ENCODE data around the gene RUFY4.

RUFY4 gene

GRCh38 chr2:218123986-218124385, 54.9 kb downstream of the RUFY4 start:
- Histone ChIP-seq H3K27ac (ENCODE audit: low read length) (no peak overlapping the region), H3K9ac (ENCODE audit: low read length) (no peak overlapping the region), H3K36me3 (ENCODE audit: control insufficient read depth, low read depth, low read length) (no peaks in the 10 kb centered on the region), H3K9me3 (ENCODE audit: control insufficient read depth, low read depth, low read length) (no peaks in the 10 kb centered on the region), H3K4me1 (ENCODE audit: control insufficient read depth, low read depth, low read length) (peaks cover 11% of the 10 kb centered on the region), H3K4me3 (ENCODE audit: low read length) (no peak overlapping the region), H3K27me3 (ENCODE audit: control insufficient read depth, insufficient read depth, low read length) (no peaks in the 10 kb centered on the region)

- no peak overlapping the region for H3K4me3 ChIP-seq (ENCODE audit: low read length)
- no peak overlapping the region for H3K27ac ChIP-seq (ENCODE audit: low read length)
- H3K36me3 ChIP-seq (ENCODE audit: control insufficient read depth, low read depth, low read length), result no peaks in the 10 kb centered on the region
- peaks cover 11% of the 10 kb centered on the region for H3K4me1 ChIP-seq (ENCODE audit: control insufficient read depth, low read depth, low read length)
- H3K9ac ChIP-seq (ENCODE audit: low read length), result no peak overlapping the region
- H3K9me3 ChIP-seq (ENCODE audit: control insufficient read depth, low read depth, low read length), result no peaks in the 10 kb centered on the region
- no peaks in the 10 kb centered on the region for H3K27me3 ChIP-seq (ENCODE audit: control insufficient read depth, insufficient read depth, low read length)
These were observed 56.0 kb downstream of the RUFY4 start for GRCh38 chr2:218125095-218125494.

- Histone ChIP-seq H3K4me1 (ENCODE audit: control insufficient read depth, low read depth, low read length) (peaks cover 11% of the 10 kb centered on the region), H3K9ac (ENCODE audit: low read length) (no peak within 1 kb of the TSS), H3K36me3 (ENCODE audit: control insufficient read depth, low read depth, low read length) (no peaks in the 10 kb centered on the region), H3K9me3 (ENCODE audit: control insufficient read depth, low read depth, low read length) (no peaks in the 10 kb centered on the region), H3K4me3 (ENCODE audit: low read length) (no peak within 1 kb of the TSS), H3K27me3 (ENCODE audit: control insufficient read depth, insufficient read depth, low read length) (no peaks in the 10 kb centered on the region), H3K27ac (ENCODE audit: low read length) (no peak within 1 kb of the TSS)
These were observed 56.6 kb downstream of the RUFY4 start, which contains the start of gene CXCR2 for GRCh38 chr2:218125626-218126080. CXCR2 (plus strand) TSS chr2:218126028; CDS start chr2:218134802, 8,774 bp downstream.

GRCh38 chr2:218127929-218128455, 58.9 kb downstream of the RUFY4 start:
- no peaks in the 10 kb centered on the region for H3K9me3 ChIP-seq (ENCODE audit: control insufficient read depth, low read depth, low read length)
- no peaks in the 10 kb centered on the region for H3K27me3 ChIP-seq (ENCODE audit: control insufficient read depth, insufficient read depth, low read length)
- peaks cover 11% of the 10 kb centered on the region for H3K4me1 ChIP-seq (ENCODE audit: control insufficient read depth, low read depth, low read length)
- no peak overlapping the region for H3K27ac ChIP-seq (ENCODE audit: low read length)
- H3K4me3 ChIP-seq (ENCODE audit: low read length), result no peak overlapping the region
- no peaks in the 10 kb centered on the region for H3K36me3 ChIP-seq (ENCODE audit: control insufficient read depth, low read depth, low read length)
- no peak overlapping the region for H3K9ac ChIP-seq (ENCODE audit: low read length)

- H3K27me3 ChIP-seq (ENCODE audit: control insufficient read depth, insufficient read depth, low read length), result no peaks in the 10 kb centered on the region
- no peaks in the 10 kb centered on the region for H3K36me3 ChIP-seq (ENCODE audit: control insufficient read depth, low read depth, low read length)
- H3K27ac ChIP-seq (ENCODE audit: low read length), result no peak overlapping the region
- no peak overlapping the region for H3K9ac ChIP-seq (ENCODE audit: low read length)
- H3K4me3 ChIP-seq (ENCODE audit: low read length), result no peak overlapping the region
- H3K4me1 ChIP-seq (ENCODE audit: control insufficient read depth, low read depth, low read length), result peaks cover 11% of the 10 kb centered on the region
- H3K9me3 ChIP-seq (ENCODE audit: control insufficient read depth, low read depth, low read length), result no peaks in the 10 kb centered on the region
These were observed 59.9 kb downstream of the RUFY4 start for GRCh38 chr2:218128781-218129457.

GRCh38 chr2:218129458-218130135, 60.5 kb downstream of the RUFY4 start:
- Histone ChIP-seq H3K9me3 (ENCODE audit: control insufficient read depth, low read depth, low read length) (no peaks in the 10 kb centered on the region), H3K4me1 (ENCODE audit: control insufficient read depth, low read depth, low read length) (peaks cover 11% of the 10 kb centered on the region), H3K9ac (ENCODE audit: low read length) (no peak overlapping the region), H3K27ac (ENCODE audit: low read length) (no peak overlapping the region), H3K4me3 (ENCODE audit: low read length) (no peak overlapping the region), H3K27me3 (ENCODE audit: control insufficient read depth, insufficient read depth, low read length) (no peaks in the 10 kb centered on the region), H3K36me3 (ENCODE audit: control insufficient read depth, low read depth, low read length) (no peaks in the 10 kb centered on the region)

- Histone ChIP-seq H3K27ac (ENCODE audit: low read length) (no peak overlapping the region), H3K9ac (ENCODE audit: low read length) (no peak overlapping the region), H3K9me3 (ENCODE audit: control insufficient read depth, low read depth, low read length) (no peaks in the 10 kb centered on the region), H3K4me3 (ENCODE audit: low read length) (no peak overlapping the region), H3K4me1 (ENCODE audit: control insufficient read depth, low read depth, low read length) (peaks cover 8% of the 10 kb centered on the region), H3K27me3 (ENCODE audit: control insufficient read depth, insufficient read depth, low read length) (no peaks in the 10 kb centered on the region), H3K36me3 (ENCODE audit: control insufficient read depth, low read depth, low read length) (no peaks in the 10 kb centered on the region)
These were observed 61.3 kb downstream of the RUFY4 start for GRCh38 chr2:218130377-218130776.

- H3K9ac ChIP-seq (ENCODE audit: low read length), result no peak overlapping the region
- H3K4me3 ChIP-seq (ENCODE audit: low read length), result no peak overlapping the region
- H3K27ac ChIP-seq (ENCODE audit: low read length), result no peak overlapping the region
- no peaks in the 10 kb centered on the region for H3K27me3 ChIP-seq (ENCODE audit: control insufficient read depth, insufficient read depth, low read length)
- peaks cover 5% of the 10 kb centered on the region for H3K4me1 ChIP-seq (ENCODE audit: control insufficient read depth, low read depth, low read length)
- H3K9me3 ChIP-seq (ENCODE audit: control insufficient read depth, low read depth, low read length), result no peaks in the 10 kb centered on the region
- no peaks in the 10 kb centered on the region for H3K36me3 ChIP-seq (ENCODE audit: control insufficient read depth, low read depth, low read length)
These were observed 61.8 kb downstream of the RUFY4 start for GRCh38 chr2:218130822-218131221.

GRCh38 chr2:218137514-218137913, 68.5 kb downstream of the RUFY4 start:
- H3K9me3 ChIP-seq (ENCODE audit: control insufficient read depth, low read depth, low read length), result no peaks in the 10 kb centered on the region
- H3K9ac ChIP-seq (ENCODE audit: low read length), result no peak overlapping the region
- H3K27ac ChIP-seq (ENCODE audit: low read length), result no peak overlapping the region
- no peaks in the 10 kb centered on the region for H3K36me3 ChIP-seq (ENCODE audit: control insufficient read depth, low read depth, low read length)
- H3K27me3 ChIP-seq (ENCODE audit: control insufficient read depth, insufficient read depth, low read length), result no peaks in the 10 kb centered on the region
- no peaks in the 10 kb centered on the region for H3K4me1 ChIP-seq (ENCODE audit: control insufficient read depth, low read depth, low read length)
- no peak overlapping the region for H3K4me3 ChIP-seq (ENCODE audit: low read length)

- Histone ChIP-seq H3K27me3 (ENCODE audit: control insufficient read depth, insufficient read depth, low read length) (no peaks in the 10 kb centered on the region), H3K9me3 (ENCODE audit: control insufficient read depth, low read depth, low read length) (no peaks in the 10 kb centered on the region), H3K4me1 (ENCODE audit: control insufficient read depth, low read depth, low read length) (no peaks in the 10 kb centered on the region), H3K9ac (ENCODE audit: low read length) (no peak overlapping the region), H3K4me3 (ENCODE audit: low read length) (no peak overlapping the region), H3K27ac (ENCODE audit: low read length) (no peak overlapping the region), H3K36me3 (ENCODE audit: control insufficient read depth, low read depth, low read length) (no peaks in the 10 kb centered on the region)
These were observed 69.0 kb downstream of the RUFY4 start for GRCh38 chr2:218138047-218138446.

Data from iPS-18a (cell line).